Tibial artery (tissue), 4 donors: ENCODE data around the gene SLC4A1AP.

Experiments
- DNase-seq, 2 donors: peaks; one replicate each; pipeline ENCODE4 v3.0.0-alpha.2; 2019
- H3K27ac ChIP-seq, 2 donors: fragments of 200-600 bp; sonication (generic) in 1 of 2; 1 replicate in 1 of 2; 2 replicates in 1 of 2; pipeline ENCODE4 v1.5.1; 2018 to 2019; ENCODE audit warnings: mild to moderate bottlenecking in 1 of 2
- H3K27me3 ChIP-seq, 2 donors: fragments of 200-600 bp; sonication (generic) in 1 of 2; one replicate each; pipeline versions ENCODE4 v1.5.1 to v1.6.0; 2016 to 2019
- H3K36me3 ChIP-seq, 3 donors: fragments of 200-600 bp; sonication (generic) in 2 of 3; one replicate each; pipeline ENCODE4 v1.5.1; 2016 to 2019; ENCODE audit warnings: mild to moderate bottlenecking in 2 of 3
- H3K4me1 ChIP-seq, 4 donors: fragments of 200-600 bp; sonication (generic) in 2 of 4; 1 replicate in 3 of 4; 2 replicates in 1 of 4; pipeline ENCODE4 v1.5.1; 2016 to 2019
- H3K4me3 ChIP-seq, 2 donors: fragments of 200-600 bp; sonication (generic) in 1 of 2; 1 replicate in 1 of 2; 2 replicates in 1 of 2; pipeline ENCODE4 v1.5.1; 2018 to 2019; ENCODE audit warnings: mild to moderate bottlenecking in 2 of 2
- H3K9me3 ChIP-seq, 3 donors: fragments of 200-600 bp; sonication (generic) in 1 of 3; one replicate each; pipeline ENCODE4 v1.5.1; 2016 to 2019
- intact Hi-C: fragments of 100-400 bp; cut with DNase I; formaldehyde crosslinking; loops from one replicate; pipeline ENCODE4 v1.15.0; 2023; ENCODE audit warnings: low total_unique reads
- TF ChIP-seq, protein P1 (sequence below), 2 experiments: fragments of 200-600 bp in 1 of 2; fragments of 450-650 bp in 1 of 2; IDR thresholded peaks; one replicate each; pipeline ENCODE4 v1.5.1; 2017 to 2019; ENCODE audit warnings: antibody characterized with exemption in 2 of 2, mild to moderate bottlenecking in 1 of 2, moderate library complexity in 1 of 2

Gene SLC4A1AP

GRCh38 chr2:27697660-27698059, 34.0 kb downstream of the SLC4A1AP start:
- Histone ChIP-seq H3K36me3 (peaks cover 17 to 58% (median 31%) of the 10 kb centered on the region in 3 donors), H3K27me3 (no peaks in the 10 kb centered on the region), H3K27ac (no peak overlapping the region), H3K9me3 (no peaks in the 10 kb centered on the region), H3K4me1 (no peaks in the 10 kb centered on the region), H3K4me3 (no peak overlapping the region)
- DNase-seq = no peak
- TF ChIP-seq, protein P1, sequence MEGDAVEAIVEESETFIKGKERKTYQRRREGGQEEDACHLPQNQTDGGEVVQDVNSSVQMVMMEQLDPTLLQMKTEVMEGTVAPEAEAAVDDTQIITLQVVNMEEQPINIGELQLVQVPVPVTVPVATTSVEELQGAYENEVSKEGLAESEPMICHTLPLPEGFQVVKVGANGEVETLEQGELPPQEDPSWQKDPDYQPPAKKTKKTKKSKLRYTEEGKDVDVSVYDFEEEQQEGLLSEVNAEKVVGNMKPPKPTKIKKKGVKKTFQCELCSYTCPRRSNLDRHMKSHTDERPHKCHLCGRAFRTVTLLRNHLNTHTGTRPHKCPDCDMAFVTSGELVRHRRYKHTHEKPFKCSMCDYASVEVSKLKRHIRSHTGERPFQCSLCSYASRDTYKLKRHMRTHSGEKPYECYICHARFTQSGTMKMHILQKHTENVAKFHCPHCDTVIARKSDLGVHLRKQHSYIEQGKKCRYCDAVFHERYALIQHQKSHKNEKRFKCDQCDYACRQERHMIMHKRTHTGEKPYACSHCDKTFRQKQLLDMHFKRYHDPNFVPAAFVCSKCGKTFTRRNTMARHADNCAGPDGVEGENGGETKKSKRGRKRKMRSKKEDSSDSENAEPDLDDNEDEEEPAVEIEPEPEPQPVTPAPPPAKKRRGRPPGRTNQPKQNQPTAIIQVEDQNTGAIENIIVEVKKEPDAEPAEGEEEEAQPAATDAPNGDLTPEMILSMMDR (IDR thresholded peaks at IDR 0.05) = no peak
- intact Hi-C loops = no loop called here

- no peak for DNase-seq
- H3K36me3 ChIP-seq = peaks cover 0 to 20% (median 4%) of the 10 kb centered on the region in 3 donors
- intact Hi-C loops = loop anchor here (5.0 kb wide), 1 partner anchor 751 kb away; no protein-coding TSS in a partner anchor
- H3K27ac ChIP-seq = peak overlapping the region in 1 of 2 donors; percentile 30
- H3K27me3 ChIP-seq = no peaks in the 10 kb centered on the region
- H3K9me3 ChIP-seq = no peaks in the 10 kb centered on the region
- TF ChIP-seq, protein P1 (IDR thresholded peaks at IDR 0.05) = no peak
- H3K4me1 ChIP-seq = peaks cover 0 to 32% (median 23%) of the 10 kb centered on the region in 4 donors
- no peak overlapping the region for H3K4me3 ChIP-seq
Measured at GRCh38 chr2:27701676-27702075, 38.0 kb downstream of the SLC4A1AP start.

GRCh38 chr2:27702302-27702701, 38.6 kb downstream of the SLC4A1AP start:
- no peaks in the 10 kb centered on the region for H3K27me3 ChIP-seq
- TF ChIP-seq, protein P1 (IDR thresholded peaks at IDR 0.05) = no peak
- no peak for DNase-seq
- H3K27ac ChIP-seq = no peak overlapping the region
- H3K4me1 ChIP-seq = peaks cover 0 to 38% (median 30%) of the 10 kb centered on the region in 4 donors
- H3K9me3 ChIP-seq = no peaks in the 10 kb centered on the region
- peaks cover 0 to 19% (median 4%) of the 10 kb centered on the region in 3 donors for H3K36me3 ChIP-seq
- no peak overlapping the region for H3K4me3 ChIP-seq
- intact Hi-C loops = loop anchor here (5.0 kb wide), 1 partner anchor 750 kb away; no protein-coding TSS in a partner anchor

GRCh38 chr2:27703638-27704341, 40.1 kb downstream of the SLC4A1AP start:
- intact Hi-C loops = loop anchor here (2.0 to 5.0 kb wide), 2 partner anchors 689 to 749 kb away; partner anchors contain the start of gene FOSL2
- Histone ChIP-seq H3K9me3 (no peaks in the 10 kb centered on the region), H3K27me3 (no peaks in the 10 kb centered on the region), H3K36me3 (peaks cover 0 to 4% (median 0%) of the 10 kb centered on the region in 3 donors), H3K4me3 (no peak overlapping the region), H3K27ac (peak overlapping the region; percentile 94 to 97), H3K4me1 (peaks cover 4 to 53% (median 41%) of the 10 kb centered on the region in 4 donors)
- peak; percentile 92 to 93 for DNase-seq
- TF ChIP-seq, protein P1 (IDR thresholded peaks at IDR 0.05) = peak; percentile 88 to 95

DNA sequence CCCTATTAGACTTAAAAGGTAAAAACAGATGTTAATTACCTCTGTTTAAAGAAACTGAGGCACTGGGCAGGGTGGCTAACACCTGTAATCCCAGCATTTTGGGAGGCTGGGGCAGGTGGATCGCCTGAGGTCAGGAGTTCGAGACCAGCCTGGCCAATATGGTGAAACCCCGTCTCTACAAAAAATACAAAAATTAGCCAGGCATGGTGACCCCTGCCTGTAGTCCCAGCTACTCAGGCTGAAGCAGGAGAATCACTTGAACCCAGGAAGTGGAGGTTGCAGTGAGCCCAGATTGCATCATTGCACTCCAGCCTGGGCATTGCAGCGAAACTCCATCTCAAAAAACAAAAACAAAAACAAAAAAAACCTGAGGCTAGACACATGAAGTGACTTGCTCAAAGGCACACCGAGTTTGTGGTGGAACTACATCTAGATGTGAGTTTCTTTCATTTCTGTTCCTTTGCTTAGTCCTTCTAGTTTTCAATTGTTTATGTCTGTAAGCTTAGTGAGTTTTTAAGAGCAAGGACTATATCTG, 40.7 kb downstream of the SLC4A1AP start:
- H3K27me3 ChIP-seq = no peaks in the 10 kb centered on the region
- H3K9me3 ChIP-seq = no peaks in the 10 kb centered on the region
- DNase-seq = no peak
- H3K4me1 ChIP-seq = peaks cover 4 to 59% (median 46%) of the 10 kb centered on the region in 4 donors
- H3K27ac ChIP-seq = peak overlapping the region; percentile 94 to 97
- H3K36me3 ChIP-seq = no peaks in the 10 kb centered on the region
- intact Hi-C loops = loop anchor here (2.0 to 5.0 kb wide), 2 partner anchors 688 to 748 kb away; partner anchors contain the start of gene FOSL2
- no peak overlapping the region for H3K4me3 ChIP-seq
- TF ChIP-seq, protein P1 (IDR thresholded peaks at IDR 0.05) = no peak
